NCI-H1105 treated with DMSO at 0.1 percent for 48 hours (cell line): ENCODE measurements around the gene CSNK2A1.

ENCODE experiments used
- DNase-seq: peaks from one replicate; lab custom pipeline; 2025; lab: John Stamatoyannopoulos, UW

CSNK2A1 gene

GRCh38 chr20:564192-564591 lies 20.6 kb upstream of the CSNK2A1 start:
- DNase-seq = no peak

- DNase-seq = no peak
Measured at GRCh38 chr20:563187-563586, 19.6 kb upstream of the CSNK2A1 start.

GRCh38 chr20:562232-562897 lies 18.8 kb upstream of the CSNK2A1 start:
- DNase-seq = no peak

GRCh38 chr20:561437-562231 lies 18.0 kb upstream of the CSNK2A1 start:
- peak; percentile 67 for DNase-seq

GRCh38 chr20:560680-561079 lies 17.1 kb upstream of the CSNK2A1 start:
- DNase-seq = no peak

GRCh38 chr20:558117-558516 lies 14.5 kb upstream of the CSNK2A1 start:
- DNase-seq = no peak

GRCh38 chr20:556984-557383 lies 13.4 kb upstream of the CSNK2A1 start:
- no peak for DNase-seq

GRCh38 chr20:555976-556385 lies 12.4 kb upstream of the CSNK2A1 start:
- peak; percentile 22 for DNase-seq

- DNase-seq = no peak
Measured at GRCh38 chr20:550611-551010, 7.0 kb upstream of the CSNK2A1 start.

GRCh38 chr20:549722-550496 lies 6.3 kb upstream of the CSNK2A1 start:
- no peak for DNase-seq

GRCh38 chr20:548906-549305 lies 5.3 kb upstream of the CSNK2A1 start:
- DNase-seq = no peak

GRCh38 chr20:547394-547793 lies 3.8 kb upstream of the CSNK2A1 start:
- no peak for DNase-seq

GRCh38 chr20:546353-546752 lies 2.8 kb upstream of the CSNK2A1 start:
- no peak for DNase-seq

GRCh38 chr20:544153-544725 lies 649 bp upstream of the CSNK2A1 start:
- DNase-seq = no peak

- DNase-seq = peak; percentile 13
Measured at GRCh38 chr20:542777-543368, 717 bp downstream of the CSNK2A1 start.

- no peak for DNase-seq
Measured at GRCh38 chr20:540391-541201, 3.0 kb downstream of the CSNK2A1 start.

GRCh38 chr20:539848-540247 lies 3.7 kb downstream of the CSNK2A1 start:
- no peak for DNase-seq

- no peak for DNase-seq
Measured at GRCh38 chr20:539191-539590, 4.4 kb downstream of the CSNK2A1 start.

GRCh38 chr20:537983-538382 lies 5.6 kb downstream of the CSNK2A1 start:
- no peak for DNase-seq

- DNase-seq = no peak
Measured at GRCh38 chr20:536426-537010, 7.1 kb downstream of the CSNK2A1 start.

- no peak for DNase-seq
Measured at GRCh38 chr20:535958-536357, 7.6 kb downstream of the CSNK2A1 start.
